ENCODE measurements around the gene BEAN1.

BEAN1 gene

GRCh38 chr16:66419527-66419926, 7.6 kb upstream of the BEAN1 start:
- no peak for DNase-seq (ENCODE audit: low read depth in 2 of 2)

GRCh38 chr16:66420396-66420795, 6.7 kb upstream of the BEAN1 start:
- DNase-seq (ENCODE audit: low read depth in 2 of 2) = no peak

GRCh38 chr16:66421891-66422290, 5.2 kb upstream of the BEAN1 start:
- no peak for DNase-seq (ENCODE audit: low read depth in 2 of 2)

GRCh38 chr16:66422366-66422765, 4.7 kb upstream of the BEAN1 start:
- DNase-seq (ENCODE audit: low read depth in 2 of 2) = no peak

- DNase-seq (ENCODE audit: low read depth in 2 of 2) = no peak
These were observed 3.9 kb upstream of the BEAN1 start for GRCh38 chr16:66423177-66423576.

- no peak for DNase-seq (ENCODE audit: low read depth in 2 of 2)
These were observed 1.4 kb upstream of the BEAN1 start for GRCh38 chr16:66425651-66426050.

- DNase-seq (ENCODE audit: low read depth in 2 of 2) = no peak
These were observed 721 bp upstream of the BEAN1 start for GRCh38 chr16:66426112-66427035.

GRCh38 chr16:66427871-66428681, 981 bp downstream of the BEAN1 start:
- no peak for DNase-seq (ENCODE audit: low read depth in 2 of 2)

GRCh38 chr16:66428682-66429251, 1.7 kb downstream of the BEAN1 start:
- no peak for DNase-seq (ENCODE audit: low read depth in 2 of 2)

- DNase-seq (ENCODE audit: low read depth in 2 of 2) = no peak
These were observed 2.3 kb downstream of the BEAN1 start for GRCh38 chr16:66429290-66429962.

- DNase-seq (ENCODE audit: low read depth in 2 of 2) = no peak
These were observed 3.1 kb downstream of the BEAN1 start for GRCh38 chr16:66430214-66430613.

- no peak for DNase-seq (ENCODE audit: low read depth in 2 of 2)
These were observed 4.7 kb downstream of the BEAN1 start for GRCh38 chr16:66431760-66432159.

- no peak for DNase-seq (ENCODE audit: low read depth in 2 of 2)
These were observed 5.3 kb downstream of the BEAN1 start for GRCh38 chr16:66432429-66432828.

GRCh38 chr16:66434619-66435430, 7.7 kb downstream of the BEAN1 start:
- DNase-seq (ENCODE audit: low read depth in 2 of 2) = no peak

- no peak for DNase-seq (ENCODE audit: low read depth in 2 of 2)
These were observed 8.8 kb downstream of the BEAN1 start for GRCh38 chr16:66435896-66436295.

GRCh38 chr16:66437391-66437945, 10.4 kb downstream of the BEAN1 start:
- no peak for DNase-seq (ENCODE audit: low read depth in 2 of 2)

- no peak for DNase-seq (ENCODE audit: low read depth in 2 of 2)
These were observed 11.4 kb downstream of the BEAN1 start for GRCh38 chr16:66438536-66438935.

GRCh38 chr16:66439051-66439730, 12.1 kb downstream of the BEAN1 start:
- DNase-seq (ENCODE audit: low read depth in 2 of 2) = no peak

GRCh38 chr16:66440271-66440802, 13.2 kb downstream of the BEAN1 start:
- DNase-seq (ENCODE audit: low read depth in 2 of 2) = no peak

- no peak for DNase-seq (ENCODE audit: low read depth in 2 of 2)
These were observed 13.9 kb downstream of the BEAN1 start for GRCh38 chr16:66440970-66441369.
